GM10248 (cell line): Measurements from ENCODE around the gene MFAP2.

Source experiments
- CTCF ChIA-PET: fragments of 300-600 bp; sonication (Branson Sonifier 250); formaldehyde crosslinking; extraction: SDS; loops from one replicate; lab custom pipeline; 2021; ENCODE audit warnings: antibody characterized with exemption; lab: Yijun Ruan, JAX
- POLR2A ChIA-PET: fragments of 350-650 bp; sonication (Branson Sonifier 250); formaldehyde crosslinking; extraction: SDS; loops from one replicate; lab custom pipeline; 2020; ENCODE audit warnings: antibody characterized with exemption; lab: Yijun Ruan, JAX
- DNase-seq: peaks from one replicate; pipeline ENCODE4 v3.0.0; 2012; ENCODE audit errors: extremely low spot score
- CTCF ChIP-seq: IDR thresholded peaks from 2 replicates; pipeline ENCODE4 v1.5.1; 2012; ENCODE audit warnings: mild to moderate bottlenecking, low read depth; ENCODE audit errors: extremely low read depth, missing control alignments, control extremely low read depth

MFAP2 gene

DNA sequence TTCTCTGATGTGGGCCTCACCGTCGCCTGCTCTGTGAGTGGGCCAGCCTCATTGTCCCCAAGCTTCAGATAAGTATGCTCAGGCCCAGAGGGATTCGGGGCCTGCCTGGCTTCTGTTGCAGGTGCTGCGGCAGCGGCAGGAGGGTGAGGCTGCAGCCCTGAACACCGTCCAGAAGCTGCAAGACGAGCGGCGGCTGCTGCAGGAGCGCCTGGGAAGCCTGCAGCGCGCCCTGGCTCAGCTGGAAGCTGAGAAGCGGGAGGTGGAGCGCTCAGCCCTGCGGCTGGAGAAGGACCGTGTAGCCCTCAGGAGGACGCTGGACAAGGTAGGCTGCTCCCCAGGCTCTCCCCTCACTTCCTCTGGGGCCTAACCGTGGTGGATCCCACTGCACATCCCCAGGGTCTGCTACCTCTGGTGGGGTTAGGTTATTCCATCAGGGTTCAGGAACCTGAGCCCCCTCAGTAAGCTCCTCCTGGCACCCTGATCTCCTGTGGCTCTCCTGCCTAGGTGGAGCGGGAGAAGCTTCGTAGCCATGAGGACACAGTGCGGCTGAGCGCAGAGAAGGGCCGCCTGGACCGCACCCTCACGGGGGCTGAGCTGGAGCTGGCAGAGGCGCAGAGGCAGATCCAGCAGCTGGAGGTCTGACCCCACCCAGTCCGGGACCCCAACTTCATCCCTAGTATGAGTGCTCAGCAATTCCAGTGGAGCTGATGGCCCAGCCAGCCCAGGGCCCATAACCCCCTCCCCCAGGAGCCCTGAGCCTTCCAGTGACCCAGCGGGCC is 10.1 kb downstream of the MFAP2 start:
- ChIA-PET CTCF (interaction anchor here (0.8 kb wide), 1 partner anchor 10 kb away, joined by 3 read pairs; no protein-coding TSS in a partner anchor), POLR2A (interaction anchor here (0.6 kb wide), 1 partner anchor 842 kb away, joined by 5 read pairs; no protein-coding TSS in a partner anchor)
- no peak for TF ChIP-seq CTCF

DNA sequence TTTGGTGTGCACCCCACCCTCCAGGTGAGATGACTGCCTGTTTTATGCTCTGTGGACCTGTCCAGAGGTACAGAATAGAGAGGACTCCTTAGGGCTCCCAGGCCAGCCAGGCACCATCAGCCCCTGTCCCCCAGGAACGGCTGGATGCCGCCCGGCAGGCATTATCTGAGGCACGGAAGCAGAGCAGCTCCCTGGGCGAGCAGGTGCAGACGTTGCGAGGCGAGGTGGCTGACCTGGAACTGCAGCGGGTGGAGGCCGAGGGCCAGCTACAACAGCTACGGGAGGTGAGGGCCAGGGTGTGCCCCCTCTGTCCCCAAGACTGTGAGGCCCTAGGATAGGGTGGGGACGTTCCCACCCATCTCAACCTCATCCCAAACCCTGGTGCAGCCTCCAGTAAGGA is 10.8 kb downstream of the MFAP2 start:
- no peak for TF ChIP-seq CTCF
- CTCF ChIA-PET = interaction anchor here (0.8 kb wide), 1 partner anchor 9 kb away, joined by 3 read pairs; no protein-coding TSS in a partner anchor
- POLR2A ChIA-PET = no interaction called here
- no peak for DNase-seq

More for the DNA sequence above, 10.1 kb downstream of the MFAP2 start:
- DNase-seq = no peak

DNA sequence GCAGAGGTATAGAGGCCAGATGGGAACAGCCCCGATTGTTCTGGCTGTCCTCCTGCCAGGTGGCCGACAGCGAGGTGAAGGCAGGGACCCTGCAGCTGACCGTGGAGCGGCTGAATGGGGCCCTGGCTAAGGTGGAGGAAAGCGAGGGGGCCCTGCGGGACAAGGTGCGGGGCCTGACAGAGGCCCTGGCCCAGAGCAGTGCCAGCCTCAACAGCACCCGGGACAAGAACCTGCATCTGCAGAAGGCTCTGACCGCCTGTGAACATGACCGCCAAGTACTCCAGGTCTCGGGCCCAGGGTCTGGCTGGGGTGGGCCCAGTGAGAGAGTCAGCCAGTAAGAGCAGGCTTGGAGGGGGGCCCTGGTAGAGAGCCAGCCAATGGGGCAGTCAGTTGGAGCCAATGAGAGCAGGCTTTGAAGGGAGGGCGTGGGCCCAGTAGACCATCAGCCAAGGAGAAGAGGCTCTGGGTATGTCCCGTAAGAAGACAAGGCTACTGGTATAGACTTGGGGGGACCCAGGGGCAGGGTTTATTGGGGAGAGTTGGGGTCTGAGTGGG is 11.3 kb downstream of the MFAP2 start:
- TF ChIP-seq CTCF = no peak
- POLR2A ChIA-PET = no interaction called here
- CTCF ChIA-PET = no interaction called here
- no peak for DNase-seq

DNA sequence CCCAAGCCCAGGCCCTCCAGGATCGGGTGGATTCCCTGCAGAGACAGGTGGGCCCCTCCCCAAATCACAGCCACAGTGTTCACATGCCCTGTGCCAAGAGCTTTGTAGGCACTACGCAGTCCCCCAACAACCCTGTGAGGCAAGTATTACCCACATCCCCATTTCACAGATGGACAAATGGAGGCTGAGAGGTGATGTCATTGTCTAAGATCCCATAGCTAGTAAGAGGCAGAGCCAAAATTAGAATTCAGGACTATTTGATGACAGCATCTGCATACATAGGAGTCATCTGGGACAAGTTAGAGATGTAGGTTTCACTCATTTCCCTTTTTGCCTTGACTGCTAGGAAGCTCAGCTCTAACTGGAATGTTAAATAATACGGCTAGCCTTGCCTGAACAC is 12.0 kb downstream of the MFAP2 start:
- ChIA-PET CTCF (interaction anchor here (0.8 kb wide), 1 partner anchor 77 kb away, joined by 3 read pairs; no protein-coding TSS in a partner anchor), POLR2A (no interaction called here)
- no peak for TF ChIP-seq CTCF
- no peak for DNase-seq

DNA sequence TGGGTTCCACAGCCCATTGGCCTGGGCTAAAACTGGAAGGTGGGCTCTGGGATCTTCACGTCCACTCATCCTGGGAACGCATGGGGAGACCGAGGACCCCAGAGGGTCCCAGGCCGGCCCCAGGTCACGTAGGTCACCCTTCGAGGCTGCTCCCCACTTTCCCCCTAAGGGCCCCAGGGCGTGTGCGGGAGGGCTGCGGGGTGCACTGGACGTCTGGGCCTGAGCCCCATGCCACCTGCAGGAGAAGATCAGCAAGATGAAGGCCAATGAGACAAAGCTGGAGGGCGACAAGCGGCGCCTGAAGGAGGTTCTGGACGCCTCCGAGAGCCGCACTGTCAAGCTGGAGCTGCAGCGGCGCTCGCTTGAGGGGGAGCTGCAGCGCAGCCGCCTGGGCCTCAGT is 12.5 kb downstream of the MFAP2 start:
- CTCF ChIA-PET = interaction anchor here (0.8 to 1.6 kb wide), 2 partner anchors 78 kb away, joined by 3 to 5 read pairs; no protein-coding TSS in a partner anchor
- POLR2A ChIA-PET = no interaction called here
- no peak for TF ChIP-seq CTCF
- no peak for DNase-seq

- ChIA-PET POLR2A (no interaction called here), CTCF (interaction anchor here (1.0 to 3.2 kb wide), 5 partner anchors 10 to 346 kb away, joined by 3 to 14 read pairs (median 4); no protein-coding TSS in a partner anchor)
- TF ChIP-seq CTCF = no peak
- DNase-seq = no peak
These were observed 13.3 kb downstream of the MFAP2 start for GRCh38 chr1:16967095-16967575.
